GM18907 (cell line): ENCODE results near the gene DSCAML1.

ENCODE experiments used
- ATAC-seq: cut with Tn5 transposase; IDR thresholded peaks from one replicate; pipeline ENCODE4 v1.9.1; 2021; ENCODE audit warnings: mild to moderate bottlenecking, moderate library complexity; ENCODE audit not compliant: unreplicated experiment

DSCAML1 gene

DNA sequence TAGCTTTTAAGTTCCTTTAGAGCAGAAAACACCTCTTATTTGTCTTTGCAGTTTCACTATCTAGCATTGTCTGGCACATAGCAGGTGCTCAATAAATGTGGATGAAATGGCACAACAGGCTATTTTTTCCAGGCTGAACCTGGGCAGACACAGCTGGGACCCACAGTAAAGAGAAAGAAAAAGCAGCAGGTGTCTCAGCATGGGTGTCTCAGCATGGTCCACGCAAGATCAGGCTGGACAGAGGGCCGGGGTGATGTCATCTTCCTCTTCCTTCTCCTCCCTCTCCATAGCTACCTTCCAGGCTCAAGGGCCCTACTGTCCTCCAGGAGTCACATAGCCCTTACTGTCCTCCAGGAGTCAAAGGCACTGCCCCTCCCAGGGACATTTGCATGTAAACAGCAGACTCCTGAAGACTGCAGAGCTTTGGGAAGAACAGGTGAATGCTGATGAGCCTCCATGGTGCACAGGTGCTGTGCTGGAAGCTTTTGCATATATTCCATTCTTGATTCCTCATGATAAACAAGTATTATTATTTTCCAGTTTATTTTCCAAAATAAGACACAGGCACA is 65.2 kb downstream of the DSCAML1 start:
- ATAC-seq, result no peak

DNA sequence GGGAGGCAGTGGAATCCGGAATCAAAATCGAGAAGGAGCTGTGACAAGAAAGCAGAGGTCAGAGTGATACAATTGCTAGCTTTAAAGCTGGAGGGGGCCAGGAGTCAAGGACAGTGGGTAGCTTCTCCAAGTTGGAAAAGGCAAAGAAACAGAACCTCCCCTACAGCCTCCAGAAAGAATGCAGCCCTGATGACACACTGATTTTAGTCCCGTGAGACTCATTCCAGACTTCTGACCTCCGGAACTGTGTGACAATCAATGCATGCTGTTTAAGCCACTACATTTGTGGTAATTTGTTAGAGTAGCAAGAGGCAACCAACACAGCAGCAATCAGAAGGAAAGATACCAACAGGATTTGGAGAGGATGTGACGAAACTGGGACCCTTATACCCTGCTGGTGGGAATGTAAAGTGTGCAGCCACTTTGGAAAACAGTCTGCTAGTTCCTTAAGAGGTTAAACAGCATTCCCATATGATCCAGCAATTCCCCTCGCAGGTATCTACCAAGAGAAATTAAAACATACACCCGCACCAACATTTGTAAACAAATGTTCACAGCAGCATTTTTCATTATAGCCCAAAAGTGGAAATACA is 66.7 kb downstream of the DSCAML1 start:
- ATAC-seq, result no peak

DNA sequence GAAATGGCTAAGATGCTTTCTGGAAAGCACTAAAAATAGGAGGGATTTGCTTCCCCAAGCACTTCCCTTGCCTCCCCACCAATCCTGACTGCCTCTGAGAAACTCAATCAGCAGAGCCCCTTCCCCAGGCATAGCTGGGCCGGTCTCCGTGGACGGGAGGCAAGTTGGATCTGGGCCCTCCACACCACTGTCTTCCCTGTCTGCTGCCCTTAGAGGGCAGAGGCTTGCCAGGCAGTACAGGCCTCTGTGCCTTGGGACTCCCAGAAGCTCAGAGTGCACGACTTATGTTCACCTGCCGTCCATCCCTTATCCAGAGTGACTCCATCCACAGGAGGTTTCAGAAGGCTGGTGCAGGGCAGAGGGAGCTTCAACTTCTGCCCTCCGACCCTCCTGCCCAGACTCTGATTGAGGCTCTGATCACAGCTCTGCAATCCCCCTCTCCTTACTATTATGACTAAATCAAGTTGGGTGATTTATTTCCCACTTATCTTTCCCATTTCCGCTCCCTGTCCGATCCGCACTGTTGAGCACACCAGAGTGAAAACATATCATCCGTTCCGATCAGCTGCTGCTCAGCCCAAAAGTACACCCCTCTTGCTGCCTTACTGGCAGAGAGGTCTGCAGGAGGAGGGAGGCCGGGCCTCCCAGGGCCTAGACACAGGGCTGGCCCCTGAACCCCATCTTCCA is 71.8 kb downstream of the DSCAML1 start:
- no peak for ATAC-seq

DNA sequence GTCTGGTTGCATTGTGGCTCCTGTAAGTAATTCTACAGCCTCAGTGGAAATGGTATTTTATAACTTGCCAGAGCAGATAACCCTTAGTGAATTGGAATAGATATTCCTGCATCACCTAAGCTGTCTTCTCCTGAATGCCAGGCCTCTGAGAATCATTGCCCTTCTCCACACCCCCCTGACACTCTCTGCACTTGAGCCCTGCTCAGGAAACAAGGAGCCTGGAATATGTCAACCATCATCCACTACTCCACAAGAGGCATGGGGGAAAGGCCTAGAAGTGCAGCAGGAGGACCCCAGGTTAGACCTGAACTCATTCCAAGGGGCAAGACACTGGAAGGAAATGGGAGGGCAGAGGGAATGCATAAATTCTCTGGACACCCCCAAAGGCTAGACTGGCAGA is 72.4 kb downstream of the DSCAML1 start:
- ATAC-seq, result no peak

DNA sequence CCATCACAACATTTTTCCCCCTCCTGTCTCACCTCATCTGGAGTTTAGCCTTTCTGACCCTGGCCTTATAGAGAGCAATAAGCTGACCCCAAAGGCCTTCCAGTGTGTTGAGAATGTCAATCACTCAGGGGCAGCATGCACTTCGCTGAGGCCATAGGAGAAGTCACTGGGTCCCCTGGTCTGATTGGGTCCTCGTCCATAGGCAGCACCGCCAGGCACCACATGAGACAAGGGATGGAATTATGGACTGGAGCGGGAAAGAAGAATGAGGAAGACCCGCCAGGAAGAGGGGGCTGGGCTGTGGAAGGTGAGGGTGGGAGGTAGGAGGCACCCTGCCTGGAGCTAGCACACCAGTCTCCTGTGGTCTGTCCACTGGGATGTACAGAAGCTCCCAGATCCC is 72.9 kb downstream of the DSCAML1 start:
- ATAC-seq, result no peak

DNA sequence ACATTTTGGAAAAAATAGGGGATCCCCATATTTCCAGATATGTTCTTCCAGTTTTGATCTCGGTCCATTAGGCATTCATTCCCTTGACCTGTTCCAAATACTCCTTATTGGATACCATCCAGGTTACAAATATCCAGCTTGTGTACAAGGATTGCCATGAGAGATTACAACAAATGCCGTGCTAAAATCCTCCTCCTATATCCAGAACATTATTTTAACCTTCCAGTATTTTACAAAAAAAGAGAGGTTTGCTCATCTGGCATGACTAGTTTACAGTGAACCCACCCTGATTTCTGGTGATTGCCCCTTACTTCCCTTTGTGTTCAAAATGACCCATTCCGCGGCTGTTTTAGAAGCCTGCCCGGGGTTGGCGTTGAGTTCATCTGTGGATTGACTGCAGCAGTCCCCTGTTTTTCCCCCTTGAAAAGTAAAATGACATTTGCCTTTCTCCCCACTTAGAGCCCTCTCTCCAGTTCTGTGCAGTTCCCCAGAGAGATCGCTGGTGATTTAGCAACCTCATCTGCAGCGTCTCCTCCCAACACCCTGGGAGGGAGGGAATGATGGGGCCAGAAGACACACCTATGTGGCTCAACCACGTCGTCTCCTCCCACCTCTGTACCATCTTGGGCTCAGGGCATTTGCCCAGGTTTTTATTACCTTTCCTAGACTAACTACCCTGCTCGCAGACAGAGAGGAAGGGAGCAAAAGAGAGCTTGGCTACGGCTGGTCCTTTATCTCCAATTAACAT is 73.6 kb downstream of the DSCAML1 start:
- ATAC-seq, result no peak

DNA sequence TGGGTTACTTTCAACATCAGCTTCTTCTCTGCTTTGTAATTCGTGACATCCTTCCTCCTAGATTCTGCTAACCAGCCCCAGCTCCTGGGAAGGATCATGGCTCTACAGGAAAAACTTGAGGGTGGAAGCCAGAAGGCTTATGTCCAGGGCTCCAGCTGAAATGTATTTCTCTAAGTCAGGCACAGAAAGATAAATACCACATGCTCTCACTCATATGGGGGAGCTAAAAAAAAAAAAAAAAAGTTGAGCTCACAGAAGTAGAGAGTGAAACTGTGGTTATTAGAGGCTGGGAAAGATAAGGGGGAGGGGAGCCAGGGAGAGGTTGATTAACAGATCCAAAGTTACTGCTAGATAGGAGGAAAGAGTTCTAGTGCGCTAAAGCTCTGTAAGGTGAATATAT is 74.9 kb downstream of the DSCAML1 start:
- ATAC-seq, result no peak

DNA sequence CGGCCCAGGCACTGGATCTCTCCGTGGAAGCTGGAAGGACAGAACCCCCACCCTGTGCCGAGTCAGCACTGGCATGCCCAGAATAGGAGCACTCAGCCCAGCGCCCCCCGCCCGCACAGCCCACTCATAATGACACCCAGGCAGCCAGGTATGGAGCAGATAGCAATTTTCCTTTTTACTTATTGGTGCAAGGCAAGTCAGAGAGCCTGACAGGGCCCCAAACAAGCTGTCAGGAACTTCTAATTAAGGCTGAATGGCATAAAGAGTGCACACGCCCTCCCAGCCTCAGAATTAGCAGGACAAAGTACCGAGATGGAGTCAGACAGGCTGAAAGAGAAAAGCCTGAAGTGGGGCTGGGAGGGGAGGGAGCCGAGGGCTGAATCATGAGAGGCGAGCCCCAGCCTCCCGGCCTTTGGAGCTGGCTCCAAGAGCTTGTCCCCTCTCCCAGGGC is 76.9 kb downstream of the DSCAML1 start:
- ATAC-seq, result no peak

DNA sequence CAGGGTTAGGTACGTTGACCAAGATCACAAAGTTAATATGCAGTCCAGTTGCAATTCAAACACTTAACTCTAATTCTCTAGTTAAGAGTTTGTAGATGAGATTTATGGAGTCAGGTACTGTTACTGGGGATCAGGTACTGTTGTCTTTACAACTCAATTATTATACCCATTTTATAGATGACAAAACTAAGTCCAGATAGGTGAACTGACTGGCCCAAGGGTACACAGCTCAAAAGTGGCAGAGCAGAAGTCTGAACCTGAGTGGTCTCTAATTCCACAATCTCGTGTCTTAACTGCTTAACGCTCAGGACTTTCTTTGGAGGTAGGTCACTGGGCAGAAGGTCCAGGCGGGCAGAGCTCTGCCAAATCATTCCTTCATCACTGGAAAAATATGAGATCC is 77.5 kb downstream of the DSCAML1 start:
- ATAC-seq, result no peak

DNA sequence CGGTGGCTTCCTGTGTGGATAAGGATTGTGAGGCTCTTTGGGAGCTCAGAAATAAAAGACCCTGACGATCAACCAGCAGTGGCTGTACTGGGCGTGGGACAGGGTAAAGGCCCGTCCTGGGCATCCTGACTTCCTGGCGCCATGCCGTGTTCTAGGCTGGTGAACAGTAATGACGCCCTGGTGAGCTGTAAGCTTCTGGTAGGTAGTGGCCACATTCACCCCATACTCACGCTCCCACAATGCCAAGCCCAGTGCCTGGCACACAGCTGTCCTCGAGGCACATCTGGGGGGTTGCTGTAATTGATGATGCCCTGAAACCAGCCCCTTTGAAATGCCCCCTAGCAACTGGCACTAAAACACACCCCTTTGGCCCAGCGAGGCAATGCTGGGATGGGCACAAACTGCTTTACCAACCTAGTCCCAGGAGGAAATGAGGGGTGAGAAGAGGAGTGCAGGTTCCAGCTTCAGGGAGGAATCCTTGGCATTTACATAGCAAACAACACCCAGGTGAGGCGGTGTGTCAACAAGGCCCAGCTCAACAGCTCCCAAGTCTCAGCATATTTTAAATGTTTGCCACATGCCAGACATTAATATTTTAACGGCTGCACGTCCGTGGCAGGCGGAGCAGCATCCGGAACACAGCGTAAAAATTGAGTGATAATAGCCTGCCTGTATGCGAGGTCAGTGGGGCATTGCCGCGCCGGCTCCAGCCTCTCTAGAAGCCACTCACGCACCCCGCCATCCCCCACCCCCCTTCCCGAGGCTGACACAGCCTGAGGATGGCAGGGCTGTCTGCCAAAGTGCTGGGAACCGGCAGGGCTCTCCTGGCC is 79.3 kb downstream of the DSCAML1 start:
- no peak for ATAC-seq

DNA sequence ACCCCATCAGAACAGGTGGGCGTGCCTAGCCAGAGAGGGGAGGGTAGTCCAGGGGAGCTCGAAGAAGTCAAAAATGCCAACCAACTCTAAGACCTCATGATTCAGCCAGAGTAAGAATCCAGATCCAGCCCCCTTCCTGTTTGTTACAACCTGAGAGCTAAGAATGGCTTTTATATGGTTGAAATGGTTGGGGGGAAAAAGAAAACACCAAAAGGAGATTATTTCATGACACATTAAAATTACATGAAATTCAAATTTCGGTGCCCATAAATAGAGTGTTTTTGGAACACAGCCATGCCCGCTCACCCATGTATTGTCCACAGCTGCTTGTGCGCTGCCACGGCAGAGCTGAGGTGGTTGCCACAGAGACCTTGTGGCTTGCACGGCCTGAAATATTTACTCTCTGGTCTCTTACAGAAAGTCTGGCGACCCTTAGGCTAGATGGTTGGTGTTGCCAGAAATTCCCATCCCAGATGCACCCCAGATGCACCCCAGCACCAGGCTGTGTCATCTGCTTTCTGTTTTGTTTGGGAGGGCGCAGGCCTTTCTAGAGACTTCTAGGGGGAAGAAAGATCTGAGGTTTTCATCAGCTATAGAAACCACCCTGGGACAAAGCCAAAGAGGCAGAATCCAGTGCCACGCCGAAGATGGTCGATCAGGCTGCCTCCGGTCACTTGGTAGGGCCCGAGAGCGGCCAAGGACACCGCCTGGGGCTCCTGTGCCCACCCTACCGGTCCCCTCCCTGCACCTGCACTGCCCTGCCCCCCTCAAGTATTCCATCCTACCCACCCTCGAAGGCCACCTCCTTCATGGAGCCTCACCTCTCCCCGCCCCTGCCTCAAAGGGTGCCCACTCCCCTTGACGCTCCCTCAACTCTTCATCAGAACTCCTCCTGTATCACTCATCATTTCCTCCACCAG is 80.2 kb downstream of the DSCAML1 start:
- ATAC-seq, result no peak

DNA sequence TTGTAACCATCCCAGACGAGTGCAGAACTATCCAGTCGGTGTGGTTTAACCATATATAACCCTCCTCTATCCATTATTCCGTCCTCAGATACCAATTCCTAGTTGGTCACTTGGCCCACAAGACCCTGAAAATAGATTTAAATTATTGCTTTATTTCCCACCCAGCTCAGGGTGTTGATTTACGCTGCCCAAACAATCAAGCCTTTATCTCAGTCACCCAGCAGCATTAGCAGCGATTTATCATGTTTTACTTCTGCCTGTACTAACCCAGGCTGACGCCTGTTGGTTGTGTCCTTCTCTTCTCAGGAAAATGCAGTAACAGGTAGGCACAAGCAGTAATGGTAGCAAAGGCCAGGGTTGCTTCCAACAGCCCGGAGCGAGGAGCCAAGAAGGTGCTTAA is 81.2 kb downstream of the DSCAML1 start:
- no peak for ATAC-seq

DNA sequence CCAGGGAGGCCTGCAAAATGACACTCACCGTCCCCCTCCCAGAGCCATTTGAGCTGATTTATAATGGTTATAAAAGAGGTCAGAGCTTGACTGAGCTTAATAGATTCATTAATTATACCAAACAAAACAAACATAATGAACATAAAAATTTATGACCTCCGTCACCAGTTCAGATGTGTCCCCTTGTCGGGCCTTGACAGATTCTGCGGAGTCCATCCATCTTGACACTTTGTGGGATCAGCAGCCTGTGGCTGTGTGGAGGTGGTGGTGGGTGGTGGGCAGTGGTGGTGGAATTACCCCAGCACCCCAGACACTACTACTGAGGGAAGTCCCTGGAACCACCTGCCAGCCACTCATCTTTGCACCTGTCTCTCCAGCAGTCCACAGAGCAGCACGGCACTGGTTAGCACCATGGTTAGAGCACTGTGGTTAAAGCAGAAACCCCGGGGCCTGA is 83.5 kb downstream of the DSCAML1 start:
- ATAC-seq, result no peak

DNA sequence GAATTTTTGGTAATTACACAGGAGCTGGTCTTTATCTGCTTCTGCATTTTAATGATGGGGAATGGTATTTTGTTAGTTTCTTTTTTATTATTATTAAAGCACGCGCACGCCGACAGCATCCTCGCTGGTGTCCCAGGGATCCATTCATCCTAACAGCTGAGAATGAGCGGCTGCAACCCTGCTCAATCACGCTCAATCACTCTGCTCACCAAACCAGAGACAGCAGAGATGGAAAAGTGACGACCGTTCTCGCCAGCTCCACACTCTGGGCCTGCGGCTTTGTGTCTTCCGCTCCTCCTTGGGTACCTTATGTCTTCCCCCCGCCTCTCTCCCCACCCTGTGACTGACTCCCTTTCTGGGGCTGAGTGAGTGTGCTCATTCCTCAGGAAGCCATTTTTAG is 84.5 kb downstream of the DSCAML1 start:
- ATAC-seq, result no peak

DNA sequence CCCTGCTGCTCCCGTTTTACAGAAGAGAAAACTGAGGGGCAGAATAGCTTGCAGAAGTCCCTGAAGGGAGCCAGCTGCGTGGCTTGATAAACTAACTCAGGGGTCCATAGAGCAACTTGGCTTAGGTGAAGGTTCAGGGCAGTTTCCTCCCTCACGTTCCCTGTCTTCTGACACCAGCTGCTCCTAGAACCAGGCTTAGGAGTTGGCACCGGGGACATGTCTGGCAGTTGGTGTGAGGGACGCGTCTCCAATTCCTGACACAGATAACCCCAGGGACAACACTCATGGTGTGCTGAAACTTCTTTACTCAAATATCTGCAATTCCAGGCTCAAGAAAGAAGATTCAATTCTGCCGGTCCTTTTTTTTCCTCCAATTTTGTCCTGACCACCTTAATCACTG is 85.7 kb downstream of the DSCAML1 start:
- no peak for ATAC-seq

DNA sequence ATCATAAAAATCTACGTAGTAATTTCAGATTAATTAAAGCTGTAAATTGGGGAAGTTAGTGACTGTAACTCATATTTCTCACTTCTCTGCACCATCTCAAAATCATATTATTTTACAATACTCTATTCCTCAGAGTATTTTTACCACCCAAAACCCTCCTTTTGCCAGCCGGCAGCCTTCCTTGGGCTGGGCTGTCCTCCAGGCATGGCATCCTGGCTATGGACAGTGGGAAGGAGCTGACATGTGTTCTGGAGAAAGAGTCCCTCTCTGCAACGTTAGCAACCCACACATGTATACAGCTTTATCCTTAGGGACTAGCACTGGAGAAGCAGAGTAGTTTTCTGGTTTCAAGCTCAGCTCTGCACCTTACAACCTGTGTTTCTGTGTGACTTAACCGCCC is 86.8 kb downstream of the DSCAML1 start:
- no peak for ATAC-seq

DNA sequence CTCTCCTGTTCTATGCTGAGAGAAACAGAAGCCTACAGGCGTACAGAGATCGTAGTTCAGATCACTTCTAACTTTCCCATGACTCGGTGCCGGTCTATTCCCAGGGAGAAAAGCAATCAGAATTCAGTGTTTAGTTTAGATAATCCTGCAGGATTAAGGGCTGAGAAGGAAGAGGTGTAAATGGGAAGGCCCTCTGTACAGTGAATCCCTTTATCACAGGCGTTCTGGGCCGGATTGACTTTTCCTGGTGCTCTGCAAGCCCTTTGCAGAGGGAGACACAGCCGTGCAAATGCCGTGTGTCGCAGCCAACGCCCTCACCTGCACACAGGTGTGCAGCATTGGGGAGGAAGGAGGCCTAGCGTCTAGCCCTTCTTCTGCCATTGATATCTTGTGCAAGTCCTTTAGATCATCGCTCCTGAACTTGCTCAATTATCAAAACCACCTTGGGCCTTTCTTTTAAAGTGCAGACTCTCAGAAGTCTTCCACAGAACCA is 90.6 kb downstream of the DSCAML1 start:
- no peak for ATAC-seq

DNA sequence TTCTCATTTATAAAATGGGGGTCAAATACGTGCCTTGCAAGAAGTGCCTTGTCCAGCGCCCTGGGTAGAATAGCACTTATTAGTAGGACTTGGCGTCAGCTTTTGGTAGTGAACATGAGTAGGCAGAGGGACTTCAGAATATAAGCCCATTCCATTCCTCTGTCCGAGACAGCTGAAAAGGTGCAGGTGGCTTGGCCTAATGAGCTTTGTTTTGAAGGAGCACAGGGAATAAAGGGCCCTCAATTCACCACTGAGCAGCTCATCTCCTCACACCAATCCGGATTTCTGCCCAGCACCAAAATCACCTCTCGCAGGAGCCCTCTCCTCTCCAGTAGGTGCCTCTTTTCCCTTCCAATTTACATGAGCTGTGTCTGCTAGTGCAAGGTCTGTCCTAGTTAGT is 91.2 kb downstream of the DSCAML1 start:
- no peak for ATAC-seq

DNA sequence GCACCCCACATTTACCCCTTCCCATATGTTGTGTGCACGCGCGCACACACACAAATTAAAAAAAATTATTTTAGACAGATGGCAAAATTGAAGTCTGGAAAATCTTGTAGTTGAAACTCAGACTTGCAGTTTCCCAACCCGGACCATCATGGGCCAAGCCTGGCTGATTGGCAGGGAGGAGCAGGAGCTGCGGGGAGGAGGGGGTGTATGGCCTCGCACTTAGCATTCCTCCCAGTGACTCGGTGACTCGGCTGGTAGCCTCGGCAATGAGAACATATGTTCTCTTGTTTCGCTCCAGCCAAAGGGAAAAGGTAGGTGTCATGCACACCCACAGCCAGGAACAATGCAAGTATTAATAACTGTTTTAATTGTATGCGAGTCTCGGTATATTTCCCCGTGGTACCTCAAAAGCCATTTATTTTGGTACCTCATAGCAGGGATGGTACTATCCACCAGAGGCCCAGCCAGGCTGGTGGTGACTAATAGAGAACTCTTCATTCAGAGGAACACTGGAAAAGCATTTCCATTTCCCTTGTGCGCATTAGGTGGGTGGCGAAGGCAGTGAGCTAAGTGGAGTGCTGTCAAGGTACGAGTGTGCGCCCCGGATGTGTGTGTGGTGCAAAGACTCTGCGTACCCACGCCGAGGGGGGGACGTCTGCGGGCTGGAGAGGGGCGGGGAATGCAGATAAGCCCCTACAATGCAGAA is 92.5 kb downstream of the DSCAML1 start:
- no peak for ATAC-seq
